HG03095 (cell line): Measurements from ENCODE around the gene OCRL.
"Not testable (repeated sequence)": the region's sequence is repeated elsewhere in the genome, so short reads cannot be mapped to it uniquely, and the experiment has no call there.

Experiments
- ATAC-seq: cut with Tn5 transposase; IDR thresholded peaks from one replicate; pipeline ENCODE4 v1.9.1; 2021; ENCODE audit warnings: moderate library complexity; ENCODE audit not compliant: unreplicated experiment

Gene OCRL

GRCh38 chrX:129534816-129535578, 5.1 kb upstream of the OCRL start:
- ATAC-seq, result no peak

- no peak for ATAC-seq
These were observed 694 bp downstream of the OCRL start for GRCh38 chrX:129540722-129541184.

- ATAC-seq, result no peak
These were observed 4.7 kb downstream of the OCRL start for GRCh38 chrX:129544780-129545179.

GRCh38 chrX:129545408-129545807, 5.3 kb downstream of the OCRL start:
- no peak for ATAC-seq

- ATAC-seq, result no peak
These were observed 9.1 kb downstream of the OCRL start for GRCh38 chrX:129549124-129549523.

GRCh38 chrX:129553619-129554288, 13.7 kb downstream of the OCRL start:
- ATAC-seq, result peak; percentile 96

- ATAC-seq, result not testable (repeated sequence)
These were observed 14.8 kb downstream of the OCRL start for GRCh38 chrX:129554816-129555215.

GRCh38 chrX:129556806-129557315, 16.8 kb downstream of the OCRL start:
- ATAC-seq, result no peak

GRCh38 chrX:129557844-129558480, 17.9 kb downstream of the OCRL start:
- ATAC-seq, result no peak

- no peak for ATAC-seq
These were observed 19.7 kb downstream of the OCRL start for GRCh38 chrX:129559783-129560182.

- no peak for ATAC-seq
These were observed 21.4 kb downstream of the OCRL start for GRCh38 chrX:129561453-129561852.

- not testable (repeated sequence) for ATAC-seq
These were observed 24.3 kb downstream of the OCRL start for GRCh38 chrX:129564345-129564744.

GRCh38 chrX:129565046-129565650, 25.1 kb downstream of the OCRL start:
- ATAC-seq, result no peak

GRCh38 chrX:129566073-129566472, 26.0 kb downstream of the OCRL start:
- ATAC-seq, result no peak

- no peak for ATAC-seq
These were observed 28.3 kb downstream of the OCRL start for GRCh38 chrX:129568349-129568748.

- no peak for ATAC-seq
These were observed 32.4 kb downstream of the OCRL start for GRCh38 chrX:129572422-129572821.

GRCh38 chrX:129573652-129574051, 33.6 kb downstream of the OCRL start:
- ATAC-seq, result not testable (repeated sequence)

- no peak for ATAC-seq
These were observed 34.2 kb downstream of the OCRL start for GRCh38 chrX:129574214-129574613.

GRCh38 chrX:129576539-129576938, 36.5 kb downstream of the OCRL start:
- no peak for ATAC-seq

- no peak for ATAC-seq
These were observed 37.4 kb downstream of the OCRL start for GRCh38 chrX:129577473-129577872.

- ATAC-seq, result no peak
These were observed 37.8 kb downstream of the OCRL start for GRCh38 chrX:129577877-129578276.
